Panc1 (cell line): ENCODE data around the gene MRPS5. TPM values are rescaled to one million over a fixed set of nuclear protein-coding genes. Genes with fewer than 3 reads are reported as not detected.

Experiments
- ATAC-seq: fragments of 200-7000 bp; cut with Tn5 transposase; 2 replicates; pipeline ENCODE4 v1.9.1; 2020; ENCODE audit warnings: mild to moderate bottlenecking, moderate library complexity
- BruUV-seq: library from RNA; stranded (reverse); fragments of 400-500 nt; replicated peaks from 2 replicates; lab custom pipeline; 2021; lab: Mats Ljungman, UMichigan
- CTCF ChIA-PET: fragments of 300-600 bp; sonication (Branson Sonifier 250); formaldehyde crosslinking; loops from one replicate; lab custom pipeline; 2022; ENCODE audit warnings: antibody characterized with exemption; lab: Charles Lee
- POLR2A ChIA-PET: fragments of 300-600 bp; sonication (Branson Sonifier 250); formaldehyde crosslinking; loops from one replicate; lab custom pipeline; 2022; ENCODE audit warnings: antibody characterized with exemption; lab: Charles Lee
- DNase-seq: peaks from one replicate; pipeline ENCODE4 v3.0.0-alpha.2; 2010; ENCODE audit warnings: low read depth, low spot score
- H3K27ac ChIP-seq: 2 replicates; pipeline ENCODE4 v1.5.1; 2011; ENCODE audit warnings: mild to moderate bottlenecking, low read length, inconsistent platforms
- H3K27me3 ChIP-seq: fragments of 200-500 bp; sonication (Bioruptor generic); 2 replicates; pipeline ENCODE4 v1.6.0; 2014; ENCODE audit warnings: low read length, inconsistent platforms; ENCODE audit not compliant: control insufficient read depth, insufficient read depth
- H3K36me3 ChIP-seq: fragments of 200-500 bp; sonication (Bioruptor generic); 2 replicates; pipeline ENCODE4 v1.5.1; 2014; ENCODE audit warnings: inconsistent platforms, mild to moderate bottlenecking, low read length, moderate library complexity; ENCODE audit not compliant: control insufficient read depth, insufficient read depth
- H3K4me1 ChIP-seq: 2 replicates; pipeline ENCODE4 v1.5.1; 2011; ENCODE audit warnings: inconsistent platforms, mild to moderate bottlenecking, low read length, moderate library complexity; ENCODE audit not compliant: control insufficient read depth, insufficient read depth
- H3K4me3 ChIP-seq, 2 experiments: 2 replicates each; pipeline ENCODE4 v1.5.1; 2011 to 2012; ENCODE audit warnings: low read depth in 2 of 2, low read length in 2 of 2, mild to moderate bottlenecking in 2 of 2, inconsistent platforms in 1 of 2, moderate library complexity in 1 of 2
- H3K9me3 ChIP-seq: fragments of 200-500 bp; sonication (Bioruptor generic); 2 replicates; pipeline ENCODE4 v1.5.1; 2014; ENCODE audit warnings: low read depth, mild to moderate bottlenecking, inconsistent platforms, low read length, moderate library complexity; ENCODE audit not compliant: control insufficient read depth, insufficient read depth
- CTCF ChIP-seq: fragments of 450-650 bp; IDR thresholded peaks from 2 replicates; pipeline ENCODE4 v1.5.1; 2017; ENCODE audit warnings: mild to moderate bottlenecking
- POLR2AphosphoS5 ChIP-seq: IDR thresholded peaks from 2 replicates; pipeline ENCODE4 v1.6.1; 2012; ENCODE audit warnings: mild to moderate bottlenecking, low read depth, low read length, moderate library complexity
- REST ChIP-seq, 2 experiments: IDR thresholded peaks; 2 replicates each; pipeline ENCODE4 v1.6.1; 2011 to 2012; ENCODE audit warnings: low read depth in 2 of 2, control low read depth in 1 of 2, low read length in 1 of 2, mild to moderate bottlenecking in 1 of 2, moderate library complexity in 1 of 2; ENCODE audit not compliant: insufficient read depth in 1 of 2
- SIN3A ChIP-seq: IDR thresholded peaks from 2 replicates; pipeline ENCODE4 v1.6.1; 2012; ENCODE audit warnings: low read depth, mild to moderate bottlenecking, low read length, moderate library complexity, borderline replicate concordance; ENCODE audit not compliant: insufficient read depth
- TCF7L2 ChIP-seq: IDR thresholded peaks from 2 replicates; pipeline ENCODE4 v1.6.1; 2011; ENCODE audit warnings: mild to moderate bottlenecking, low read depth, low read length, inconsistent platforms
- in situ Hi-C: cut with HindIII; loops from 2 replicates; pipeline ENCODE4 v1.10.0; 2016; ENCODE audit warnings: low sequenced_read_pairs, low pct_unique_long_range_greater_than_20kb
- intact Hi-C: fragments of 100-400 bp; cut with micrococcal nuclease; formaldehyde crosslinking; loops from one replicate; pipeline ENCODE4 v1.10.0; 2022; ENCODE audit not compliant: unreplicated experiment
- total RNA-seq: library from RNA; stranded (reverse); gene quantifications from one replicate; pipeline ENCODE4 v1.2.1, GENCODE V29; 2021; ENCODE audit not compliant: unreplicated experiment

MRPS5 gene
- total RNA-seq, 1 experiment from 2014 or later: 95.8 TPM

GRCh38 chr2:95063086-95063958 is 58.3 kb downstream of the MRPS5 start:
- no peaks in the 10 kb centered on the region for H3K4me1 ChIP-seq
- no peaks in the 10 kb centered on the region for H3K9me3 ChIP-seq
- intact Hi-C loops: no loop called here
- H3K27me3 ChIP-seq: no peaks in the 10 kb centered on the region
- H3K4me3 ChIP-seq: no peak overlapping the region
- in situ Hi-C loops: no loop called here
- no peak for ATAC-seq
- no peak for DNase-seq
- POLR2A ChIA-PET: no interaction called here
- no peak overlapping the region for H3K27ac ChIP-seq
- TF ChIP-seq CTCF (no peak), POLR2AphosphoS5 (no peak), SIN3A (no peak), REST (IDR thresholded peaks at IDR 0.05; ENCODE audit: insufficient read depth in 1 of 2, low read depth in 2 of 2, low read length in 1 of 2) (no peak), TCF7L2 (no peak)
- H3K36me3 ChIP-seq: no peaks in the 10 kb centered on the region
- CTCF ChIA-PET: interaction anchor here (1.3 to 1.7 kb wide), 3 partner anchors 10 to 13 kb away, joined by 3 to 8 read pairs (median 4); no protein-coding TSS in a partner anchor
- BruUV-seq: no TSS peak

- no peaks in the 10 kb centered on the region for H3K9me3 ChIP-seq
- no TSS peak for BruUV-seq
- CTCF ChIA-PET: interaction anchor here (0.9 to 1.3 kb wide), 2 partner anchors 14 to 17 kb away, joined by 3 to 4 read pairs; no protein-coding TSS in a partner anchor
- no peak for DNase-seq
- H3K4me1 ChIP-seq: no peaks in the 10 kb centered on the region
- in situ Hi-C loops: no loop called here
- no peaks in the 10 kb centered on the region for H3K27me3 ChIP-seq
- intact Hi-C loops: no loop called here
- POLR2A ChIA-PET: no interaction called here
- H3K27ac ChIP-seq: no peak overlapping the region
- no peak for TF ChIP-seq TCF7L2
- TF ChIP-seq POLR2AphosphoS5: no peak
- TF ChIP-seq CTCF: no peak
- TF ChIP-seq SIN3A: no peak
- no peak for TF ChIP-seq REST (IDR thresholded peaks at IDR 0.05; ENCODE audit: insufficient read depth in 1 of 2, low read depth in 2 of 2, low read length in 1 of 2)
- no peaks in the 10 kb centered on the region for H3K36me3 ChIP-seq
- H3K4me3 ChIP-seq: no peak overlapping the region
- ATAC-seq: no peak
Observed at GRCh38 chr2:95062242-95063085, 59.1 kb downstream of the MRPS5 start.
